ENCODE data around the gene C13orf46. TPM values are rescaled to one million over a fixed set of nuclear protein-coding genes. Genes with fewer than 3 reads are reported as not detected.

The C13orf46 gene
- total and polyA plus RNA-seq, 2 of the 8 experiments (the other 6 are each of a cell fraction or from before 2014, with no cell fraction given) = 0.23 to 0.28 TPM

GRCh38 chr13:113958373-113958772 lies 15.5 kb downstream of the C13orf46 start:
- DNase-seq (ENCODE audit: low read depth in 1 of 2, low spot score in 2 of 2) (no peak), FAIRE-seq (no peak)
- H3K56ac ChIP-seq (replicated peaks; ENCODE audit: insufficient read length, low read depth, low read length) = no peak overlapping the region
- peaks cover 24 to 75% of the 10 kb centered on the region in 2 experiments; a peak in 3 of 4 replicates for H3K9me3 ChIP-seq (ENCODE audit: insufficient read depth in 2 of 2, low read depth in 1 of 2, low read length in 1 of 2)
- no peak overlapping the region for H3K18ac ChIP-seq (ENCODE audit: extremely low read depth, low read length)
- H3K4me2 ChIP-seq (ENCODE audit: insufficient read depth in 1 of 2, low read depth in 2 of 2, low read length in 2 of 2) = no peak overlapping the region
- H3K4ac ChIP-seq (replicated peaks; ENCODE audit: insufficient read length, low read depth, low read length) = no peak overlapping the region
- H2BK12ac ChIP-seq (ENCODE audit: low read depth, low read length) = no peak overlapping the region
- ChIA-PET CTCF (ENCODE audit: partially characterized antibody) (no interaction called here), POLR2A (ENCODE audit: partially characterized antibody) (no interaction called here)
- H2BK5ac ChIP-seq (ENCODE audit: low read depth, low read length) = no peak overlapping the region
- no peaks in the 10 kb centered on the region for H3K4me1 ChIP-seq (replicated peaks in 1 of 4; ENCODE audit: control insufficient read depth in 3 of 4, insufficient read depth in 4 of 4, low read length in 3 of 4)
- no peak overlapping the region for H3K23ac ChIP-seq (ENCODE audit: insufficient read length)
- H4K8ac ChIP-seq (ENCODE audit: extremely low read depth, insufficient read depth, low read length) = no peak overlapping the region
- no peak overlapping the region for H4K5ac ChIP-seq (ENCODE audit: insufficient read length, low read depth, low read length)
- no peaks in the 10 kb centered on the region for H3K79me1 ChIP-seq (ENCODE audit: low read depth, low read length)
- H3K9ac ChIP-seq (replicated peaks in 1 of 4; ENCODE audit: extremely low read depth in 1 of 4, low read depth in 3 of 4, low read length in 3 of 4) = no peak overlapping the region
- H3K4me3 ChIP-seq (ENCODE audit: extremely low read depth in 1 of 4, insufficient read depth in 2 of 4, low read depth in 3 of 4, low read length in 4 of 4) = no peak overlapping the region
- H4K91ac ChIP-seq (replicated peaks; ENCODE audit: insufficient read length, low read length) = no peak overlapping the region
- no peaks in the 10 kb centered on the region for H3K23me2 ChIP-seq (ENCODE audit: low read depth, low read length)
- no peak overlapping the region for H2BK20ac ChIP-seq (ENCODE audit: low read length)
- H3K79me2 ChIP-seq (ENCODE audit: control insufficient read depth in 1 of 2, insufficient read depth in 2 of 2, low read length in 2 of 2) = no peaks in the 10 kb centered on the region
- H2AK5ac ChIP-seq (ENCODE audit: low read depth, low read length) = no peak overlapping the region
- no peaks in the 10 kb centered on the region for H3K36me3 ChIP-seq (ENCODE audit: control insufficient read depth in 2 of 4, insufficient read depth in 4 of 4, low read length in 3 of 4)
- WGBS, 2 experiments (ENCODE audit: extremely low coverage in 1 of 2, insufficient coverage in 1 of 2, insufficient read length in 1 of 2, insufficient replicate concordance in 2 of 2, low coverage in 1 of 2, low lambda C conversion rate in 2 of 2, missing lambda C conversion rate in 1 of 2) = 92% methylated on average over 22 of the region's 22 CpGs; no CpG with 5 or more reads in 1 of the 2 experiments
- no peak overlapping the region for H2BK120ac ChIP-seq (replicated peaks; ENCODE audit: low read depth, low read length)
- no peak overlapping the region for H3K14ac ChIP-seq (ENCODE audit: insufficient read length)
- H2AFZ ChIP-seq (ENCODE audit: low read length) = no peak overlapping the region
- H3K27ac ChIP-seq (ENCODE audit: low read depth, low read length) = no peak overlapping the region
- H4K20me1 ChIP-seq (replicated peaks in 1 of 2; ENCODE audit: control insufficient read depth in 1 of 2, insufficient read depth in 2 of 2, low read length in 2 of 2) = no peaks in the 10 kb centered on the region
- no peaks in the 10 kb centered on the region for H3K27me3 ChIP-seq (replicated peaks in 1 of 4; ENCODE audit: control insufficient read depth in 3 of 4, extremely low read depth in 1 of 4, insufficient read depth in 3 of 4, low read length in 3 of 4)
- H2BK15ac ChIP-seq (ENCODE audit: low read length) = no peak overlapping the region
- no peak for TF ChIP-seq SP2 (IDR thresholded peaks at IDR 0.05; ENCODE audit: low read length)
- TF ChIP-seq RFX5 (IDR thresholded peaks at IDR 0.05; ENCODE audit: borderline replicate concordance, low read depth, low read length) = no peak
- TF ChIP-seq FOSL1 (IDR thresholded peaks at IDR 0.05; ENCODE audit: insufficient read depth, low read depth, low read length) = no peak
- TF ChIP-seq BRCA1 (IDR thresholded peaks at IDR 0.05; ENCODE audit: low read depth, low read length) = no peak
- TF ChIP-seq EGR1 (IDR thresholded peaks at IDR 0.05; ENCODE audit: borderline replicate concordance, low read depth, low read length) = no peak
- TF ChIP-seq BCL11A (IDR thresholded peaks at IDR 0.05; ENCODE audit: low read depth in 2 of 2, low read length in 2 of 2) = no peak
- no peak for TF ChIP-seq BACH1 (IDR thresholded peaks at IDR 0.05; ENCODE audit: low read length)
- TF ChIP-seq CTBP2 (IDR thresholded peaks at IDR 0.05; ENCODE audit: borderline replicate concordance, insufficient read depth, insufficient read length, low read length) = no peak
- no peak for TF ChIP-seq POU5F1 (IDR thresholded peaks at IDR 0.05; ENCODE audit: low read depth, low read length)
- TF ChIP-seq RNF2 (IDR thresholded peaks at IDR 0.05; ENCODE audit: borderline replicate concordance, low read depth, low read length, missing control alignments, poor library complexity, severe bottlenecking) = no peak
- TF ChIP-seq POLR2A (IDR thresholded peaks at IDR 0.05; ENCODE audit: control extremely low read depth in 1 of 2, low read depth in 2 of 2, low read length in 2 of 2) = no peak
- no peak for TF ChIP-seq CBX5 (IDR thresholded peaks at IDR 0.05; ENCODE audit: low read depth, low read length)
- TF ChIP-seq RAD21 (IDR thresholded peaks at IDR 0.05 in 1 of 2, conservative IDR thresholded peaks at IDR 0.05 in 1 of 2; ENCODE audit: low read depth in 2 of 2, low read length in 2 of 2) = no peak

Measured in H1 (cell line).